ENCODE data around the gene PRMT5. TPM values are rescaled to one million over a fixed set of nuclear protein-coding genes. Genes with fewer than 3 reads are reported as not detected.
A peak's percentile ranks its signal among the peaks of the same experiment; 100 is the strongest.

PRMT5 gene
- total and polyA plus RNA-seq, 2 donors, result 39.8 to 49.3 TPM

- no peak for DNase-seq (ENCODE audit: extremely low spot score)
- Histone ChIP-seq H3K4me1 (ENCODE audit: insufficient read depth) (no peaks in the 10 kb centered on the region), H3K36me3 (ENCODE audit: insufficient read depth) (peaks cover 3% of the 10 kb centered on the region), H3K27ac (ENCODE audit: low read depth) (no peak overlapping the region), H3K4me3 (ENCODE audit: low read depth, low read length) (no peak overlapping the region)
- 51% methylated on average over 8 of the region's 8 CpGs for WGBS
These were observed 30.7 kb downstream of the PRMT5 start for GRCh38 chr14:22898302-22899090.

GRCh38 chr14:22897357-22897756 is 31.8 kb downstream of the PRMT5 start:
- DNase-seq (ENCODE audit: extremely low spot score), result no peak
- Histone ChIP-seq H3K36me3 (ENCODE audit: insufficient read depth) (no peaks in the 10 kb centered on the region), H3K4me1 (ENCODE audit: insufficient read depth) (no peaks in the 10 kb centered on the region), H3K27ac (ENCODE audit: low read depth) (no peak overlapping the region), H3K4me3 (ENCODE audit: low read depth, low read length) (no peak overlapping the region)
- WGBS, result 93% methylated on average over 1 of the region's 1 CpG

- no peak overlapping the region for H3K27ac ChIP-seq (ENCODE audit: low read depth)
- no peak overlapping the region for H3K4me3 ChIP-seq (ENCODE audit: low read depth, low read length)
- 89% methylated on average over 3 of the region's 3 CpGs for WGBS
- no peaks in the 10 kb centered on the region for H3K36me3 ChIP-seq (ENCODE audit: insufficient read depth)
- no peaks in the 10 kb centered on the region for H3K4me1 ChIP-seq (ENCODE audit: insufficient read depth)
- no peak for DNase-seq (ENCODE audit: extremely low spot score)
These were observed 32.4 kb downstream of the PRMT5 start for GRCh38 chr14:22896760-22897159.

- no peaks in the 10 kb centered on the region for H3K36me3 ChIP-seq (ENCODE audit: insufficient read depth)
- H3K4me1 ChIP-seq (ENCODE audit: insufficient read depth), result no peaks in the 10 kb centered on the region
- no peak overlapping the region for H3K4me3 ChIP-seq (ENCODE audit: low read depth, low read length)
- 81% methylated on average over 5 of the region's 5 CpGs for WGBS
- no peak overlapping the region for H3K27ac ChIP-seq (ENCODE audit: low read depth)
- DNase-seq (ENCODE audit: extremely low spot score), result no peak
These were observed 32.8 kb downstream of the PRMT5 start for GRCh38 chr14:22896356-22896755.

- WGBS, result 98% methylated on average over 1 of the region's 1 CpG
- no peak overlapping the region for H3K27ac ChIP-seq (ENCODE audit: low read depth)
- no peaks in the 10 kb centered on the region for H3K4me1 ChIP-seq (ENCODE audit: insufficient read depth)
- no peak for DNase-seq (ENCODE audit: extremely low spot score)
- H3K36me3 ChIP-seq (ENCODE audit: insufficient read depth), result no peaks in the 10 kb centered on the region
- H3K4me3 ChIP-seq (ENCODE audit: low read depth, low read length), result no peak overlapping the region
These were observed 33.8 kb downstream of the PRMT5 start for GRCh38 chr14:22895402-22895801.

GRCh38 chr14:22893706-22894105 is 35.5 kb downstream of the PRMT5 start:
- DNase-seq (ENCODE audit: extremely low spot score), result no peak
- H3K27ac ChIP-seq (ENCODE audit: low read depth), result no peak overlapping the region
- WGBS, result 93% methylated on average over 4 of the region's 4 CpGs
- no peaks in the 10 kb centered on the region for H3K4me1 ChIP-seq (ENCODE audit: insufficient read depth)
- H3K36me3 ChIP-seq (ENCODE audit: insufficient read depth), result no peaks in the 10 kb centered on the region
- no peak overlapping the region for H3K4me3 ChIP-seq (ENCODE audit: low read depth, low read length)

GRCh38 chr14:22892488-22892887 is 36.7 kb downstream of the PRMT5 start:
- no peak overlapping the region for H3K27ac ChIP-seq (ENCODE audit: low read depth)
- DNase-seq (ENCODE audit: extremely low spot score), result no peak
- H3K36me3 ChIP-seq (ENCODE audit: insufficient read depth), result no peaks in the 10 kb centered on the region
- whole genome bisulfite sequencing, result 81% methylated on average over 7 of the region's 7 CpGs
- H3K4me1 ChIP-seq (ENCODE audit: insufficient read depth), result no peaks in the 10 kb centered on the region
- H3K4me3 ChIP-seq (ENCODE audit: low read depth, low read length), result no peak overlapping the region

GRCh38 chr14:22890416-22890815 is 38.8 kb downstream of the PRMT5 start:
- no peak overlapping the region for H3K27ac ChIP-seq (ENCODE audit: low read depth)
- WGBS, result 84% methylated on average over 1 of the region's 1 CpG
- H3K4me3 ChIP-seq (ENCODE audit: low read depth, low read length), result no peak overlapping the region
- H3K4me1 ChIP-seq (ENCODE audit: insufficient read depth), result no peaks in the 10 kb centered on the region
- no peaks in the 10 kb centered on the region for H3K36me3 ChIP-seq (ENCODE audit: insufficient read depth)
- DNase-seq (ENCODE audit: extremely low spot score), result no peak

- H3K4me1 ChIP-seq (ENCODE audit: insufficient read depth), result no peaks in the 10 kb centered on the region
- DNase-seq (ENCODE audit: extremely low spot score), result no peak
- H3K27ac ChIP-seq (ENCODE audit: low read depth), result no peak overlapping the region
- 79% methylated on average over 4 of the region's 4 CpGs for WGBS
- no peaks in the 10 kb centered on the region for H3K36me3 ChIP-seq (ENCODE audit: insufficient read depth)
- no peak overlapping the region for H3K4me3 ChIP-seq (ENCODE audit: low read depth, low read length)
These were observed 40.5 kb downstream of the PRMT5 start for GRCh38 chr14:22888662-22889061.

GRCh38 chr14:22887990-22888378 is 41.2 kb downstream of the PRMT5 start:
- no peak for DNase-seq (ENCODE audit: extremely low spot score)
- 80% methylated on average over 5 of the region's 5 CpGs for WGBS
- no peak overlapping the region for H3K4me3 ChIP-seq (ENCODE audit: low read depth, low read length)
- H3K27ac ChIP-seq (ENCODE audit: low read depth), result no peak overlapping the region
- H3K4me1 ChIP-seq (ENCODE audit: insufficient read depth), result peaks cover 2% of the 10 kb centered on the region
- no peaks in the 10 kb centered on the region for H3K36me3 ChIP-seq (ENCODE audit: insufficient read depth)

GRCh38 chr14:22887260-22887989 is 41.8 kb downstream of the PRMT5 start:
- Histone ChIP-seq H3K4me3 (ENCODE audit: low read depth, low read length) (peak overlapping the region; percentile 57), H3K36me3 (ENCODE audit: insufficient read depth) (no peaks in the 10 kb centered on the region), H3K27ac (ENCODE audit: low read depth) (no peak overlapping the region), H3K4me1 (ENCODE audit: insufficient read depth) (peaks cover 2% of the 10 kb centered on the region)
- 26% methylated on average over 11 of the region's 11 CpGs for WGBS
- DNase-seq (ENCODE audit: extremely low spot score), result peak; percentile 90

- Histone ChIP-seq H3K4me3 (ENCODE audit: low read depth, low read length) (peak overlapping the region; percentile 57), H3K36me3 (ENCODE audit: insufficient read depth) (no peaks in the 10 kb centered on the region), H3K4me1 (ENCODE audit: insufficient read depth) (peaks cover 2% of the 10 kb centered on the region), H3K27ac (ENCODE audit: low read depth) (no peak overlapping the region)
- WGBS, result 3% methylated on average over 77 of the region's 77 CpGs
- DNase-seq (ENCODE audit: extremely low spot score), result no peak
These were observed 42.5 kb downstream of the PRMT5 start for GRCh38 chr14:22886500-22887259.

GRCh38 chr14:22885975-22886374 is 43.2 kb downstream of the PRMT5 start:
- no peaks in the 10 kb centered on the region for H3K36me3 ChIP-seq (ENCODE audit: insufficient read depth)
- no peak overlapping the region for H3K27ac ChIP-seq (ENCODE audit: low read depth)
- no peak for DNase-seq (ENCODE audit: extremely low spot score)
- peaks cover 2% of the 10 kb centered on the region for H3K4me1 ChIP-seq (ENCODE audit: insufficient read depth)
- 89% methylated on average over 21 of the region's 21 CpGs for WGBS
- H3K4me3 ChIP-seq (ENCODE audit: low read depth, low read length), result no peak overlapping the region
